WTC11 (cell line): ENCODE measurements around the gene PAQR6. TPM values are rescaled to one million over a fixed set of nuclear protein-coding genes. Genes with fewer than 3 reads are reported as not detected.

ENCODE experiments used
- ATF3 ChIP-seq: sonication (generic); formaldehyde crosslinking; conservative IDR thresholded peaks from 2 replicates; pipeline ENCODE4 v1.8.1; 2022; ENCODE audit warnings: mild to moderate bottlenecking, missing genetic modification reagents
- ATF6 ChIP-seq: sonication (generic); formaldehyde crosslinking; IDR thresholded peaks from 2 replicates; pipeline ENCODE4 v1.8.1; 2023; ENCODE audit warnings: mild to moderate bottlenecking, missing genetic modification reagents
- CREB1 ChIP-seq: sonication (generic); formaldehyde crosslinking; IDR thresholded peaks from 2 replicates; pipeline ENCODE4 v1.8.0; 2023; ENCODE audit warnings: mild to moderate bottlenecking, missing genetic modification reagents
- ERG ChIP-seq: fragments of 250-450 bp; sonication (Bioruptor Pico); IDR thresholded peaks from 2 replicates; pipeline ENCODE4 v1.8.0; 2021; ENCODE audit warnings: mild to moderate bottlenecking
- ETV6 ChIP-seq: sonication (generic); formaldehyde crosslinking; IDR thresholded peaks from 2 replicates; pipeline ENCODE4 v1.8.1; 2022; ENCODE audit warnings: mild to moderate bottlenecking, missing genetic modification reagents
- FOXJ3 ChIP-seq: sonication (generic); formaldehyde crosslinking; IDR thresholded peaks from 2 replicates; pipeline ENCODE4 v1.9.0; 2021; ENCODE audit warnings: missing genetic modification reagents, mild to moderate bottlenecking, borderline replicate concordance
- FOXP4 ChIP-seq: sonication (generic); formaldehyde crosslinking; IDR thresholded peaks from 2 replicates; pipeline ENCODE4 v1.8.0; 2022; ENCODE audit warnings: mild to moderate bottlenecking, missing genetic modification reagents
- IRF2 ChIP-seq: sonication (generic); formaldehyde crosslinking; IDR thresholded peaks from 2 replicates; pipeline ENCODE4 v1.8.0; 2022; ENCODE audit warnings: low read depth, missing genetic modification reagents, borderline replicate concordance
- JAZF1 ChIP-seq: fragments of 250-450 bp; sonication (Bioruptor Pico); IDR thresholded peaks from 2 replicates; pipeline ENCODE4 v1.9.0; 2021; ENCODE audit warnings: moderate library complexity, mild to moderate bottlenecking, inconsistent platforms
- JUN ChIP-seq: sonication (generic); formaldehyde crosslinking; IDR thresholded peaks from 2 replicates; pipeline ENCODE4 v1.8.0; 2023; ENCODE audit warnings: mild to moderate bottlenecking, missing genetic modification reagents
- KAT7 ChIP-seq: sonication (generic); formaldehyde crosslinking; IDR thresholded peaks from 2 replicates; pipeline ENCODE4 v1.8.1; 2023; ENCODE audit warnings: missing genetic modification reagents, mild to moderate bottlenecking, borderline replicate concordance
- MAX ChIP-seq: sonication (generic); formaldehyde crosslinking; IDR thresholded peaks from 2 replicates; pipeline ENCODE4 v1.8.0; 2022; ENCODE audit warnings: mild to moderate bottlenecking, missing genetic modification reagents
- MLX ChIP-seq: sonication (generic); formaldehyde crosslinking; IDR thresholded peaks from 2 replicates; pipeline ENCODE4 v1.8.1; 2023; ENCODE audit warnings: mild to moderate bottlenecking, missing genetic modification reagents, moderate library complexity
- NFE2L1 ChIP-seq: sonication (generic); formaldehyde crosslinking; IDR thresholded peaks from 2 replicates; pipeline ENCODE4 v1.8.1; 2023; ENCODE audit warnings: missing genetic modification reagents
- NFYB ChIP-seq: sonication (generic); formaldehyde crosslinking; conservative IDR thresholded peaks from 2 replicates; pipeline ENCODE4 v1.8.0; 2022; ENCODE audit warnings: low read depth, missing genetic modification reagents
- NR3C1 ChIP-seq: sonication (generic); formaldehyde crosslinking; conservative IDR thresholded peaks from 2 replicates; pipeline ENCODE4 v1.8.1; 2023; ENCODE audit warnings: low read depth, mild to moderate bottlenecking, missing genetic modification reagents
- PREB ChIP-seq: sonication (generic); formaldehyde crosslinking; IDR thresholded peaks from 2 replicates; pipeline ENCODE4 v1.8.1; 2022; ENCODE audit warnings: mild to moderate bottlenecking, missing genetic modification reagents, moderate library complexity, borderline replicate concordance
- RELA ChIP-seq: sonication (generic); formaldehyde crosslinking; IDR thresholded peaks from 2 replicates; pipeline ENCODE4 v1.8.1; 2022; ENCODE audit warnings: missing genetic modification reagents, mild to moderate bottlenecking, borderline replicate concordance
- RORB ChIP-seq: fragments of 250-450 bp; sonication (Bioruptor Pico); IDR thresholded peaks from 2 replicates; pipeline ENCODE4 v1.9.0; 2021; ENCODE audit warnings: mild to moderate bottlenecking
- SOX15 ChIP-seq: fragments of 250-450 bp; sonication (Bioruptor Pico); IDR thresholded peaks from 2 replicates; pipeline ENCODE4 v1.9.0; 2021; ENCODE audit warnings: mild to moderate bottlenecking
- TEAD1 ChIP-seq: sonication (generic); formaldehyde crosslinking; IDR thresholded peaks from 2 replicates; pipeline ENCODE4 v1.8.0; 2022; ENCODE audit warnings: mild to moderate bottlenecking, missing genetic modification reagents
- TP53 ChIP-seq: sonication (generic); formaldehyde crosslinking; IDR thresholded peaks from 2 replicates; pipeline ENCODE4 v1.8.1; 2023; ENCODE audit warnings: mild to moderate bottlenecking, missing genetic modification reagents
- USF1 ChIP-seq: sonication (generic); formaldehyde crosslinking; IDR thresholded peaks from 2 replicates; pipeline ENCODE4 v1.8.0; 2022; ENCODE audit warnings: mild to moderate bottlenecking, missing genetic modification reagents
- USF2 ChIP-seq: sonication (generic); formaldehyde crosslinking; IDR thresholded peaks from 2 replicates; pipeline ENCODE4 v1.8.1; 2023; ENCODE audit warnings: mild to moderate bottlenecking, missing genetic modification reagents, moderate library complexity
- ZMAT4 ChIP-seq: fragments of 250-450 bp; sonication (Bioruptor Pico); IDR thresholded peaks from 2 replicates; pipeline ENCODE4 v1.9.0; 2021; ENCODE audit warnings: mild to moderate bottlenecking
- ZNF121 ChIP-seq: sonication (generic); formaldehyde crosslinking; IDR thresholded peaks from 2 replicates; pipeline ENCODE4 v1.8.0; 2023; ENCODE audit warnings: missing genetic modification reagents
- ZNF317 ChIP-seq: sonication (generic); formaldehyde crosslinking; IDR thresholded peaks from 2 replicates; pipeline ENCODE4 v1.8.1; 2023; ENCODE audit warnings: low read depth, mild to moderate bottlenecking, moderate library complexity, missing genetic modification reagents, borderline replicate concordance
- ZNF416 ChIP-seq: fragments of 250-450 bp; sonication (Bioruptor Pico); IDR thresholded peaks from 2 replicates; pipeline ENCODE4 v1.9.0; 2021; ENCODE audit warnings: mild to moderate bottlenecking, inconsistent platforms
- total RNA-seq: library from RNA; stranded (reverse); gene quantifications from 3 replicates; pipeline ENCODE4 v1.2.3, GENCODE V29; 2021

Gene PAQR6
- total RNA-seq, 1 experiment from 2014 or later: 5.9 TPM

GRCh38 chr1:156212833-156213643 is 34.8 kb downstream of the PAQR6 start, which contains the start of gene PMF1 (continued):
- TF ChIP-seq FOXP4 (CRISPR knock-in tag) (0 out of 2 replicates have a peak, but pooled peaks have one; percentile 62), USF1 (CRISPR knock-in tag) (no peak), JUN (peak; percentile 62; the same call in 1 of the 2 replicates), NR3C1 (no peak), RORB (CRISPR knock-in tag) (no peak), CREB1 (CRISPR knock-in tag) (no peak), ZNF317 (CRISPR knock-in tag) (no peak), JAZF1 (CRISPR knock-in tag) (no peak), ETV6 (CRISPR knock-in tag) (peak; percentile 86), ATF3 (CRISPR knock-in tag) (no peak), RELA (CRISPR knock-in tag) (no peak), IRF2 (CRISPR knock-in tag) (no peak), KAT7 (CRISPR knock-in tag) (0 out of 2 replicates have a peak, but pooled peaks have one; percentile 36), PREB (CRISPR knock-in tag) (no peak), MAX (peak; percentile 87), NFE2L1 (CRISPR knock-in tag) (no peak), ATF6 (CRISPR knock-in tag) (no peak), SOX15 (CRISPR knock-in tag) (no peak), NFYB (CRISPR knock-in tag) (peak; percentile 97), MLX (CRISPR knock-in tag) (no peak), TP53 (no peak), TEAD1 (CRISPR knock-in tag) (peak; percentile 80; the same call in 1 of the 2 replicates), ERG (CRISPR knock-in tag) (no peak), USF2 (CRISPR knock-in tag) (no peak), FOXJ3 (CRISPR knock-in tag) (no peak), ZNF121 (no peak), ZNF416 (CRISPR knock-in tag) (no peak), ZMAT4 (CRISPR knock-in tag) (no peak)
